ENCODE data around the gene ACAP3. TPM values are rescaled to one million over a fixed set of nuclear protein-coding genes. Genes with fewer than 3 reads are reported as not detected.

Gene ACAP3
- total RNA-seq, 1 experiment from 2014 or later = 42.2 TPM

DNA sequence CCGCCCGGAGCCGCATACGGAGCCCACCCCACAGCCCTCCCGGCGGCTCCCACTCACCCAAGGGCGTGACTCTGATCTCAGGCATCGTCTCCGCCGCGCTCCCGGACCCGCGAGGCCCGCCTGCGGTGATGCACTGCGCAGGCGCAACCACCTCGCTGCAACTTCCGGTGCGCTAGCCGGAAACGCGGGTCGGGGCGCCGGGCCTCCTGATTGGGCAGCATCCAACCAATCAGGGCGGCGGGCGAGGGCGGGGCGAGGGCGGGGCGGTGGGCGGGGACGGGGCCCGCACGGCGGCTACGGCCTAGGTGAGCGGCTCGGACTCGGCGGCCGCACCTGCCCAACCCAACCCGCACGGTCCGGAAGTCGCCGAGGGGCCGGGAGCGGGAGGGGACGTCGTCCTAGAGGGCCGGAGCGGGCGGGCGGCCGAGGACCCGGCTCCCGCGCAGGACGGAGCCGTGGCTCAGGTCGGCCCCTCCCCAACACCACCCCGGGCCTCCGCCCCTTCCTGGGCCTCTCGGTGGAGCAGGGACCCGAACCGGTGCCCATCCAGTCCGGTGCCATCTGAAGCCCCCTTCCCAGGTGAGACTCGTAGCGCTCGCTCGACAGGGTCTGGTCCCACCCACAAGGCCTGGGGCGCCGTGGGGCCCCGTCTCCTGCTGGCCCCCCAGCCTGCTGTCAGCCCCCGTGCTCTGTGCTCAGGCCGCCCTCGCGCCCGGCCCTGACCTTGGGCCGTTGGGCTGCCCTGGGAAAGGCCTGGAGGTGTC lies 17.0 kb upstream of the ACAP3 start, which contains the start of the genes CPTP and INTS11 (continued):
- TF ChIP-seq, protein P1, sequence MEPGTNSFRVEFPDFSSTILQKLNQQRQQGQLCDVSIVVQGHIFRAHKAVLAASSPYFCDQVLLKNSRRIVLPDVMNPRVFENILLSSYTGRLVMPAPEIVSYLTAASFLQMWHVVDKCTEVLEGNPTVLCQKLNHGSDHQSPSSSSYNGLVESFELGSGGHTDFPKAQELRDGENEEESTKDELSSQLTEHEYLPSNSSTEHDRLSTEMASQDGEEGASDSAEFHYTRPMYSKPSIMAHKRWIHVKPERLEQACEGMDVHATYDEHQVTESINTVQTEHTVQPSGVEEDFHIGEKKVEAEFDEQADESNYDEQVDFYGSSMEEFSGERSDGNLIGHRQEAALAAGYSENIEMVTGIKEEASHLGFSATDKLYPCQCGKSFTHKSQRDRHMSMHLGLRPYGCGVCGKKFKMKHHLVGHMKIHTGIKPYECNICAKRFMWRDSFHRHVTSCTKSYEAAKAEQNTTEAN (CRISPR knock-in tag; IDR thresholded peaks at IDR 0.05) = peak; percentile 71; the same call in 1 of the 2 replicates
- TF ChIP-seq FOXK1 (CRISPR knock-in tag; IDR thresholded peaks at IDR 0.05) (peak; percentile 69), ZNF219 (CRISPR knock-in tag; IDR thresholded peaks at IDR 0.05; ENCODE audit: borderline replicate concordance) (no peak), SP1 (CRISPR knock-in tag; conservative IDR thresholded peaks at IDR 0.05) (peak; percentile 88)
- TF ChIP-seq, protein P2, sequence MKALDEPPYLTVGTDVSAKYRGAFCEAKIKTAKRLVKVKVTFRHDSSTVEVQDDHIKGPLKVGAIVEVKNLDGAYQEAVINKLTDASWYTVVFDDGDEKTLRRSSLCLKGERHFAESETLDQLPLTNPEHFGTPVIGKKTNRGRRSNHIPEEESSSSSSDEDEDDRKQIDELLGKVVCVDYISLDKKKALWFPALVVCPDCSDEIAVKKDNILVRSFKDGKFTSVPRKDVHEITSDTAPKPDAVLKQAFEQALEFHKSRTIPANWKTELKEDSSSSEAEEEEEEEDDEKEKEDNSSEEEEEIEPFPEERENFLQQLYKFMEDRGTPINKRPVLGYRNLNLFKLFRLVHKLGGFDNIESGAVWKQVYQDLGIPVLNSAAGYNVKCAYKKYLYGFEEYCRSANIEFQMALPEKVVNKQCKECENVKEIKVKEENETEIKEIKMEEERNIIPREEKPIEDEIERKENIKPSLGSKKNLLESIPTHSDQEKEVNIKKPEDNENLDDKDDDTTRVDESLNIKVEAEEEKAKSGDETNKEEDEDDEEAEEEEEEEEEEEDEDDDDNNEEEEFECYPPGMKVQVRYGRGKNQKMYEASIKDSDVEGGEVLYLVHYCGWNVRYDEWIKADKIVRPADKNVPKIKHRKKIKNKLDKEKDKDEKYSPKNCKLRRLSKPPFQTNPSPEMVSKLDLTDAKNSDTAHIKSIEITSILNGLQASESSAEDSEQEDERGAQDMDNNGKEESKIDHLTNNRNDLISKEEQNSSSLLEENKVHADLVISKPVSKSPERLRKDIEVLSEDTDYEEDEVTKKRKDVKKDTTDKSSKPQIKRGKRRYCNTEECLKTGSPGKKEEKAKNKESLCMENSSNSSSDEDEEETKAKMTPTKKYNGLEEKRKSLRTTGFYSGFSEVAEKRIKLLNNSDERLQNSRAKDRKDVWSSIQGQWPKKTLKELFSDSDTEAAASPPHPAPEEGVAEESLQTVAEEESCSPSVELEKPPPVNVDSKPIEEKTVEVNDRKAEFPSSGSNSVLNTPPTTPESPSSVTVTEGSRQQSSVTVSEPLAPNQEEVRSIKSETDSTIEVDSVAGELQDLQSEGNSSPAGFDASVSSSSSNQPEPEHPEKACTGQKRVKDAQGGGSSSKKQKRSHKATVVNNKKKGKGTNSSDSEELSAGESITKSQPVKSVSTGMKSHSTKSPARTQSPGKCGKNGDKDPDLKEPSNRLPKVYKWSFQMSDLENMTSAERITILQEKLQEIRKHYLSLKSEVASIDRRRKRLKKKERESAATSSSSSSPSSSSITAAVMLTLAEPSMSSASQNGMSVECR (CRISPR knock-in tag; IDR thresholded peaks at IDR 0.05; ENCODE audit: borderline replicate concordance) = peak; percentile 89; the same call in 1 of the 2 replicates
- TF ChIP-seq, protein P3, sequence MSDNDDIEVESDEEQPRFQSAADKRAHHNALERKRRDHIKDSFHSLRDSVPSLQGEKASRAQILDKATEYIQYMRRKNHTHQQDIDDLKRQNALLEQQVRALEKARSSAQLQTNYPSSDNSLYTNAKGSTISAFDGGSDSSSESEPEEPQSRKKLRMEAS (CRISPR knock-in tag; IDR thresholded peaks at IDR 0.05) = peak; percentile 65; the same call in 1 of the 2 replicates
- TF ChIP-seq, protein P4, sequence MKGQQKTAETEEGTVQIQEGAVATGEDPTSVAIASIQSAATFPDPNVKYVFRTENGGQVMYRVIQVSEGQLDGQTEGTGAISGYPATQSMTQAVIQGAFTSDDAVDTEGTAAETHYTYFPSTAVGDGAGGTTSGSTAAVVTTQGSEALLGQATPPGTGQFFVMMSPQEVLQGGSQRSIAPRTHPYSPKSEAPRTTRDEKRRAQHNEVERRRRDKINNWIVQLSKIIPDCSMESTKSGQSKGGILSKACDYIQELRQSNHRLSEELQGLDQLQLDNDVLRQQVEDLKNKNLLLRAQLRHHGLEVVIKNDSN (CRISPR knock-in tag; IDR thresholded peaks at IDR 0.05) = peak; percentile 12; the same call in 1 of the 2 replicates
- TF ChIP-seq, protein P5, sequence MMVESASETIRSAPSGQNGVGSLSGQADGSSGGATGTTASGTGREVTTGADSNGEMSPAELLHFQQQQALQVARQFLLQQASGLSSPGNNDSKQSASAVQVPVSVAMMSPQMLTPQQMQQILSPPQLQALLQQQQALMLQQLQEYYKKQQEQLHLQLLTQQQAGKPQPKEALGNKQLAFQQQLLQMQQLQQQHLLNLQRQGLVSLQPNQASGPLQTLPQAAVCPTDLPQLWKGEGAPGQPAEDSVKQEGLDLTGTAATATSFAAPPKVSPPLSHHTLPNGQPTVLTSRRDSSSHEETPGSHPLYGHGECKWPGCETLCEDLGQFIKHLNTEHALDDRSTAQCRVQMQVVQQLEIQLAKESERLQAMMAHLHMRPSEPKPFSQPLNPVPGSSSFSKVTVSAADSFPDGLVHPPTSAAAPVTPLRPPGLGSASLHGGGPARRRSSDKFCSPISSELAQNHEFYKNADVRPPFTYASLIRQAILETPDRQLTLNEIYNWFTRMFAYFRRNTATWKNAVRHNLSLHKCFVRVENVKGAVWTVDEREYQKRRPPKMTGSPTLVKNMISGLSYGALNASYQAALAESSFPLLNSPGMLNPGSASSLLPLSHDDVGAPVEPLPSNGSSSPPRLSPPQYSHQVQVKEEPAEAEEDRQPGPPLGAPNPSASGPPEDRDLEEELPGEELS (CRISPR knock-in tag; IDR thresholded peaks at IDR 0.05) = peak; percentile 66; the same call in 1 of the 2 replicates

DNA sequence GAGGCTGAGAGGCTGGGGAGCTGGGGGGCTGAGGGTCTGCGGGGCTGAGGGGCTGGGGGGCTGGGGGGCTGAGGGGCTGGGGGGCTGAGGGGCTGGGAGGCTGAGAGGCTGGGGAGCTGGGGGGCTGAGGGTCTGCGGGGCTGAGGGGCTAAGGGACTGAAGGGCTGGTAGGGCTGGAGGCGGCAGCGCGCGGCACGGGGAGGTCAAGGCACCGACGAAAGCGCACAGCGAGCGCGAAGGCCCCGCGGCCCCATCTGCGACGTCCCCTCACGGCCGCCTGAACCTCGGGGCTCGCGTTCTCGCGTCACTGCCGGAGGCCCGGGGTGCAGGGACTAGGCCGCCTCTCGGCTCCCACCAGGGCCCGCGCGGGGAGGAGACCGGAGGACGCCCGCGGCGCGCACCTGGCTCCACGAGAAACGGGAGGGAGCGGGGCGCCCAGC lies 16.4 kb upstream of the ACAP3 start:
- no peaks in the 10 kb centered on the region for H3K27me3 Mint-ChIP-seq (ENCODE audit: low read depth)
- H3K4me3 Mint-ChIP-seq = peak overlapping the region; percentile 78
- no peaks in the 10 kb centered on the region for H3K9me3 Mint-ChIP-seq
- ChIA-PET POLR2A (no interaction called here), CTCF (interaction anchor here (0.6 kb wide), 1 partner anchor 45 kb away, joined by 6 read pairs; no protein-coding TSS in a partner anchor)
- DNase-seq (ENCODE audit: low spot score) (no peak), ATAC-seq (peak; percentile 3)
- no peak overlapping the region for H3K27ac Mint-ChIP-seq
- TF ChIP-seq GABPB1 (CRISPR knock-in tag; IDR thresholded peaks at IDR 0.05) (no peak), JUN (CRISPR knock-in tag; IDR thresholded peaks at IDR 0.05) (peak; percentile 65; the same call in 1 of the 2 replicates)
- TF ChIP-seq, protein P4 (CRISPR knock-in tag; IDR thresholded peaks at IDR 0.05) = peak; percentile 3; the same call in 1 of the 2 replicates
- TF ChIP-seq, protein P6, sequence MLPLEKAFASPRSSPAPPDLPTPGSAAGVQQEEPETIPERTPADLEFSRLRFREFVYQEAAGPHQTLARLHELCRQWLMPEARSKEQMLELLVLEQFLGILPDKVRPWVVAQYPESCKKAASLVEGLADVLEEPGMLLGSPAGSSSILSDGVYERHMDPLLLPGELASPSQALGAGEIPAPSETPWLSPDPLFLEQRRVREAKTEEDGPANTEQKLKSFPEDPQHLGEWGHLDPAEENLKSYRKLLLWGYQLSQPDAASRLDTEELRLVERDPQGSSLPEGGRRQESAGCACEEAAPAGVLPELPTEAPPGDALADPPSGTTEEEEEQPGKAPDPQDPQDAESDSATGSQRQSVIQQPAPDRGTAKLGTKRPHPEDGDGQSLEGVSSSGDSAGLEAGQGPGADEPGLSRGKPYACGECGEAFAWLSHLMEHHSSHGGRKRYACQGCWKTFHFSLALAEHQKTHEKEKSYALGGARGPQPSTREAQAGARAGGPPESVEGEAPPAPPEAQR (CRISPR knock-in tag; IDR thresholded peaks at IDR 0.05) = no peak
- H3K4me1 Mint-ChIP-seq = peaks cover 11% of the 10 kb centered on the region
- peaks cover 6% of the 10 kb centered on the region for H3K36me3 Mint-ChIP-seq

All from WTC11 (cell line).